ENCODE measurements around the gene EXOC8.
"Not testable (repeated sequence)": the region's sequence is repeated elsewhere in the genome, so short reads cannot be mapped to it uniquely, and the experiment has no call there.

EXOC8 gene

GRCh38 chr1:231348856-231349255, 11.2 kb upstream of the EXOC8 start:
- DNase-seq = not testable (repeated sequence)

- no peak for DNase-seq
Observed at GRCh38 chr1:231348442-231348841, 10.8 kb upstream of the EXOC8 start.

DNA sequence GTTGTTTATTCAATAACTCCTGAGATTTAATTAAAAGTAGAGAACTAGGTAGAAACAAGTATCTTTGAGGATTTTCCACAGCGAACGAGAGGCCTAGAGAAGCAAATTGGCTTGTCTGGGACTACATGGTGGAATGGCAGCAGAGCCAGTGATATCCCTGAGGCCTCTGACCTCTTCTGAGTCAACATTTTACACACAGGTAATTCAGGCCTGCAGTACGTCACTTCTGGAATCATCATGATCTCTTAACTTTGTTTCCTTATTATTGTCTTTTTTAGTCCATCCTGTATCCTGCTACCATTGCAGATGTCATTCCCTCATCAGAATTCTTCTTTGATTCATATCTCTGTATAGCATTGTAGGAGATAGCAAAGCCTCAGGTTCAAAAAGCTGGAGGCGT, 10.3 kb upstream of the EXOC8 start:
- DNase-seq = no peak

- DNase-seq = no peak
Observed at GRCh38 chr1:231340328-231341013, 2.8 kb upstream of the EXOC8 start.

- DNase-seq = peak; percentile 29 to 31
Observed at GRCh38 chr1:231338270-231339128, 847 bp upstream of the EXOC8 start, which contains the start of gene SPRTN. SPRTN (plus strand) TSS chr1:231338293; CDS start chr1:231338384, 91 bp downstream.

DNA sequence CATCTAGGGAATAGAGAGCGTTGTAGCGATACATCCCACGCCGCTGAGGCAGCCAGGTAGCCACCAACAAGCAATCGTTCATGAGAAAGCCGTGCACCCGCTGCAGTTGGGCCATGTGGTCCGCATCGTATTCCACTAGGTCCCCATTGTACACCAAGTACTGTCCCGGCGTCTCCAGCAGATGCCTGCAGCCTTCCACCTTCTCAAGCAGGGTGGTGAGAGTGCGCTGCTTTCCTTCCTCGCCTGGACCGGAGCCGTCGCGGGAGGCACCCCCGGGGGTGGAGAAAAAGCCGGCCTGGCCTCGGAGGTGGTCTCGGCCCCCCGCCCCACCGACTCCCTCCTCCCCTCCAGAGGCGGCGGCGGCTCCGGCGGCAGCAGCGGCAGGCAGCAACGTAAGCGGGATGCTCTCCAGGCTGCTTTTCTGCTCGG, 595 bp downstream of the EXOC8 start:
- no peak for DNase-seq

- no peak for DNase-seq
Observed at GRCh38 chr1:231335663-231336602, 1.7 kb downstream of the EXOC8 start.

GRCh38 chr1:231334952-231335351, 2.7 kb downstream of the EXOC8 start:
- DNase-seq = no peak

- DNase-seq = no peak
Observed at GRCh38 chr1:231334079-231334666, 3.5 kb downstream of the EXOC8 start.

GRCh38 chr1:231332761-231333160, 4.9 kb downstream of the EXOC8 start:
- DNase-seq = no peak

DNA sequence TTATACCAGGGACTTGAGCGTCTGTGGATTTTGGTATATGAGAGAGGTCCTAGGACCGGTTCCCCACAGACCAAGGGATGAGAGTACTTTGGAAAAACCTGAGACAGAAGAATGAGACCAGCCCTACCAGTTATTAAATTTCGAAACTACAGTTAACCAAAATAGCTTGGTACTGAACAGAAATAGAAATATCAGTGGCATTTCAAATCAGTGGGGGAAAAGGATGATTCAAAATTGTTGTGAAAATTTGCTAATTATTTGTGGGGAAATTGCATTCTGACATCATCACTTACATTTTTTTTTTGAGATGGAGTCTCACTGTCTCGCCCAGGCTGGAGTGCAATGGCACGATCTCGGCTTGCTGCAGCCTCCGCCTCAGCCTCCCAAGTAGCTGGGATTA, 8.2 kb downstream of the EXOC8 start:
- no peak for DNase-seq

DNA sequence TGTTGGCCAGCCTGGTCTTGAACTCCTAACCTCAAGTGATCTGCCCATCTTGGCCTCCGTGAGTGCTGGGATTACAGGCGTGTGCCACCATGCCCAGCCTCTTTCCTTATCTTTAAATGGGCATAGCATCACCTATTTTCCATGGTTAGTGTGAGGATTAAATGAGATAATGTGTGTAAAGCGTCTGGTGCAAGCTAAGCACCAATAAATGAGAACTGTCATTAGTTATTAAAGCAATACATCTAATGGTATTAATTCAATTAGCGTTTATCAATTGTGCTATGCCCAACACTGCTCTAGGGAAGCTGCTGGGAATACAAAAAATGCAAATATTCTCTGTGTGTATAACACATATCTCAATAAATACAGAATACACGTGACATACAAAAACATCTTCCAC, 10.0 kb downstream of the EXOC8 start:
- DNase-seq = no peak

DNA sequence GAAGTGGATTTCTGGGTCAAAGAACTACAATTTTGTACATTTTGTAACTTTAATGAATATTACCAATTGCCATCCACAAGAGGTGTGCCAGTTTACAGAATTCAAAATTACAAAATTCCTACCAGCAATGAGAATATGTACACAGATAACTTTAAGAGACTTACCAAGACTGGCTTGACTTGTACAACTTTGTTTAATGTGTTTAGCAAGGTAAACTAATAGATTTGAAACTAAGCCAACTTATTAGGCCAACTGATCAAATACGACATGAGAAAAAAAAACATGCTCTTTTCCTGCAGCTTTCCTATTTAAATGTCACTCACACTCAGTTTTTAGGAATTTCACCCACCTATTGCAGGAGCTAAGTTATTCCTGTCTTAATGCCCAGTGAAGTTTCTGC, 11.4 kb downstream of the EXOC8 start:
- no peak for DNase-seq

- no peak for DNase-seq
Observed at GRCh38 chr1:231324660-231325059, 13.0 kb downstream of the EXOC8 start.

DNA sequence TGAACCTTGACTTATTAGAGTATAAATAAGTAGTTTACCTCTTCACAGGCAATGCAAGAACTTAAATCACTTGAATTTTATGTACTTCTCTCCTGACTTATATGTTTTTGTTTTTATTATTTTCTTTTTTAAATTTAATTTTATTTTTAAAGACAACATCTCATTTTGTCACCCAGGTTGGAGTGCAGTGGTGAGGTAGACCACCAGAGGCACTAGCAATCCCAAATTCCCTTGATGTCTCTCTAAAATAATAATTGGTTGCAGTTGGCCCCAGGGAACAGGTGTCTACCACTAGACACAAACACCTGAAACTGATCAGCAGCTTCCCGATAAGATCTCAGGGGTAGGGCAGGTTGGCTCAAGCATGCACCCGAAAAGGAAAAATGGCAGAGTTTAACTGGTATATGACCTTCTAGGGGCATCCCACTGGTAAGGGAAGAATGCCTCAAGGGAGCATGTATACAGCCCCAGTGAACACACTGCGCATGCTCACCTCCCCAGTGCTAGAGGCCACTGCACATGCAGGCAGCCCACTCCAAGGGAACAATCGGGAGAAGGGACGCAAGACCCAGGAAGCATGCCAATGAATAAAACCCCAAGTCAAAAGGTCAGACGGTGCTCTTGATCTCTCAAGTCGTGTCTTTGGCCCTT, 14.6 kb downstream of the EXOC8 start:
- no peak for DNase-seq

- DNase-seq = no peak
Observed at GRCh38 chr1:231319080-231319479, 18.6 kb downstream of the EXOC8 start.

- DNase-seq = no peak
Observed at GRCh38 chr1:231318568-231318967, 19.1 kb downstream of the EXOC8 start.

- no peak for DNase-seq
Observed at GRCh38 chr1:231318015-231318355, 19.7 kb downstream of the EXOC8 start.

DNA sequence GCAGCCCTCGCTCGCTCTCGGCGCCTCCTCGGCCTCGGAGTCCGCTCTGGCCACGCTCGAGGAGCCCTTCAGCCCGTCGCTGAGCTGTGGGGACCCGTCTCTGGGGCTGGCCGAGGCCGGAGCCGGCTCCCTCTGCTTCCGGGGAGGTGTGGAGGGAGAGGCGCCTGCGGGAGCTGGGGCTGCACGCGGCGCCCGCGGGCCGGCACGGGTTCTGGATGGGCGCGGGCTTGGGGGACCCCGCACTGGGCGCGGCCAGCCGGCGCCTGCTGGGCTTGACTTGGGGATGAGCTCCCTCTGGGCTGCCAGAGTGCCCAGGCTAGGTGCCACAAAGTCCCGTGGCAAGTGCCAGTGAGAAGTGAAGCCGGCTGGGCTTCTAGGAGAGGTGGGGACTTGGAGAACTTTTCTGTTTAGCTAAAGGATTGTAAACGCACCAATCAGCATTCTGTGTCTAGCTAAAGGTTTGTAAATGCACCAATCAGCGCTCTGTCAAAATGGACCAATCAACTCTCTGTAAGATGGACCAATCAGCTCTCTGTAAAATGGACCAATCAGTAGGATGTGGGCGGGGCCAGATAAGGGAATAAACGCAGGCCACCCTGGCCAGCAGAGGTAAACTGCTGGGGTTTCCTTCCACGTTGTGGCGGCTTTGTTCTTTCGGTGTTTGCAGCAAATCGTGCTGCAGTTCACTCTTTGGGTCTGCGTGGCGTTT, 20.2 kb downstream of the EXOC8 start:
- no peak for DNase-seq

DNA sequence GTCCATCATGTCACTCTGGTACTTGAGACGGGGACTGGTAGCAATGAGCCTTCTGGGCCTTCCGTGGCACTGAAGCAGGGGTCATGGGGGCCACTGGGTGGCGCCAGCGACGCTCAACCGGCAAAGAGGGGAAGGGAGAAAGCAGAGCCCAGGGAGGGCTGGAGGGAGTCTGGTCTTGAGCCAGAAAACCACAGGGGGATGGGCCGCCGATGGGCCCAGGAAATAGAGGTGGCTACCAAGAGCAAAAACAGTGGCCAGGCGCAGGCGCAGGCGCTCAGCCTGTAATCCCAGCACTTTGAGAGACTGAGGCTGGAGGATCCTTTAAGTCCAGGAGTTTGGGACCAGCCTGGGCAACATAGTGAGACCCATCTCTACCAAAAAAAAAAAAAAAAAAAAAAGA, 21.8 kb downstream of the EXOC8 start:
- DNase-seq = peak; percentile 61 to 69

- no peak for DNase-seq
Observed at GRCh38 chr1:231313661-231314060, 24.0 kb downstream of the EXOC8 start.

- no peak for DNase-seq
Observed at GRCh38 chr1:231312432-231312788, 25.2 kb downstream of the EXOC8 start.
